Measurements from ENCODE around the gene BMPR1A.

Gene BMPR1A

GRCh38 chr10:86904600-86904999 lies 148.2 kb downstream of the BMPR1A start:
- H3K27ac ChIP-seq: peak overlapping the region; percentile 69
- TF ChIP-seq CTCF (conservative IDR thresholded peaks at IDR 0.05): no peak

- peak overlapping the region; percentile 69 for H3K27ac ChIP-seq
- TF ChIP-seq CTCF (conservative IDR thresholded peaks at IDR 0.05): no peak
Measured at GRCh38 chr10:86905429-86905828, 149.0 kb downstream of the BMPR1A start.

- no peak for TF ChIP-seq CTCF (conservative IDR thresholded peaks at IDR 0.05)
- H3K27ac ChIP-seq: no peak overlapping the region
Measured at GRCh38 chr10:86914734-86915133, 158.3 kb downstream of the BMPR1A start.

GRCh38 chr10:86918022-86918471 lies 161.6 kb downstream of the BMPR1A start:
- no peak overlapping the region for H3K27ac ChIP-seq
- no peak for TF ChIP-seq CTCF (conservative IDR thresholded peaks at IDR 0.05)

- H3K27ac ChIP-seq: peak overlapping the region; percentile 77
- no peak for TF ChIP-seq CTCF (conservative IDR thresholded peaks at IDR 0.05)
Measured at GRCh38 chr10:86922553-86922961, 166.1 kb downstream of the BMPR1A start.

GRCh38 chr10:86929468-86930380 lies 173.3 kb downstream of the BMPR1A start:
- no peak for TF ChIP-seq CTCF (conservative IDR thresholded peaks at IDR 0.05)
- H3K27ac ChIP-seq: no peak overlapping the region

GRCh38 chr10:86931872-86932271 lies 175.5 kb downstream of the BMPR1A start:
- TF ChIP-seq CTCF (conservative IDR thresholded peaks at IDR 0.05): no peak

More at GRCh38 chr10:86931872-86932271, 175.5 kb downstream of the BMPR1A start:
- no peak overlapping the region for H3K27ac ChIP-seq

Data from VCaP (cell line).